ENCODE results near the gene BACE2. TPM values are rescaled to one million over a fixed set of nuclear protein-coding genes. Genes with fewer than 3 reads are reported as not detected.
"Not testable (repeated sequence)": the region's sequence is repeated elsewhere in the genome, so short reads cannot be mapped to it uniquely, and the experiment has no call there.

The BACE2 gene
- total RNA-seq, 2 experiments from 2014 or later: 1.6 to 1.7 TPM

DNA sequence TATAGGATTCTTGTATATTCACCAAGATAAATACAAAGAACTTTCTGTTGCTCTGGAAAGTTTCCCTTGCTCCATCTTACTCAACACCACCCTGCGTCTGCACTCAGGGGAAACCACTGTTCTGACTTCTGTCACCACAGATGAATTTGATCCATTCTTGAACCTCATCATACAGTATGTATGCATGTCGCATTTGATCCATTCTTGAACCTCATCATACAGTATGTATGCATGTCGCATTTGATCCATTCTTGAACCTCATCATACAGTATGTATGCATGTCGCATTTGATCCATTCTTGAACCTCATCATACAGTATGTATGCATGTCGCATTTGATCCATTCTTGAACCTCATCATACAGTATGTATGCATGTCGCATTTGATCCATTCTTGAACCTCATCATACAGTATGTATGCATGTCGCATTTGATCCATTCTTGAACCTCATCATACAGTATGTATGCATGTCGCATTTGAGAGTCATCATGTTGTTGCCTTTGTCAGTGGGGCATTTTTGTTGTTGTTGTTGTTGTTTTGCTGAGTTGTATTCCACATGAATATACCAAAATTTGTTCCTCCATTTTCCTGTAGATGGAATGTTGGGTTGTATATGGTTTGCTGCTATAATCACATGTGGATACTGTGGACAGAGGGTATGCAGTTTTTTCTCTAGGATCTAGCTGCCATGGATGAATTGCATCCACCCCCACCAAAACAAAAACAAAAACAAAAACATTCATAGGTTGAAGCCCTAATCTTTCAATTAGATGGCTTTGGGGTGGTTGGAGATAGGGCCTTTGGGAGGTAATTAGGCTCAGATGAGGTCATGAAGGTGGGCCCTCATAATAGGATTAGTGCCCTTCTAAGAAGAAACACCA is 145.6 kb downstream of the BACE2 start:
- H3K27me3 Mint-ChIP-seq: peaks cover 47% of the 10 kb centered on the region
- POLR2A ChIA-PET; CTCF ChIA-PET; DNase-seq; H3K36me3 Mint-ChIP-seq (ENCODE audit: low read depth); H3K4me1 Mint-ChIP-seq; H3K4me3 Mint-ChIP-seq; H3K27ac Mint-ChIP-seq; H3K9me3 Mint-ChIP-seq: not testable (repeated sequence)

DNA sequence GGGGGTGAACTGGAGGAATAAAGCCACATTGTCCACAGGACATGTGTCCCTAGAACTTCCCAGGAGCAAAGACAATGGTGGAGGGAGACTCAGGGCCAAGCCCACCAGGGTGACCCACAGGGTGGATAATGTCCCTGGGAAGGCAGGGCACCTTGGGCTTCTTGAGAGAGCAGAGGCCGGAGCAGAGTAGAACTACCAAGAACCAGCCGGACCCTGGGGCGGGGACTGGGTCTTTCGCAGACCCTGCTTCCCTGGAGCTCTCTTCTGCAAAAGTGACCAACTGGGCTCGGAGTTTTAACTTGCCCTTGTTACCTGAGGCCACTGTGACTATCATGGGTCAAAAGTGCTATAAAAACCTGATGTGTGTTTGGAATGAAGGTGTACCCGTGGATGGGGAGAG is 147.8 kb downstream of the BACE2 start:
- CTCF ChIA-PET: no interaction called here
- no peak overlapping the region for H3K4me3 Mint-ChIP-seq
- H3K27me3 Mint-ChIP-seq: peaks cover 50% of the 10 kb centered on the region
- H3K4me1 Mint-ChIP-seq: peaks cover 2% of the 10 kb centered on the region
- no peak for DNase-seq
- H3K27ac Mint-ChIP-seq: no peak overlapping the region
- POLR2A ChIA-PET: no interaction called here
- no peaks in the 10 kb centered on the region for H3K9me3 Mint-ChIP-seq
- no peaks in the 10 kb centered on the region for H3K36me3 Mint-ChIP-seq (ENCODE audit: low read depth)

DNA sequence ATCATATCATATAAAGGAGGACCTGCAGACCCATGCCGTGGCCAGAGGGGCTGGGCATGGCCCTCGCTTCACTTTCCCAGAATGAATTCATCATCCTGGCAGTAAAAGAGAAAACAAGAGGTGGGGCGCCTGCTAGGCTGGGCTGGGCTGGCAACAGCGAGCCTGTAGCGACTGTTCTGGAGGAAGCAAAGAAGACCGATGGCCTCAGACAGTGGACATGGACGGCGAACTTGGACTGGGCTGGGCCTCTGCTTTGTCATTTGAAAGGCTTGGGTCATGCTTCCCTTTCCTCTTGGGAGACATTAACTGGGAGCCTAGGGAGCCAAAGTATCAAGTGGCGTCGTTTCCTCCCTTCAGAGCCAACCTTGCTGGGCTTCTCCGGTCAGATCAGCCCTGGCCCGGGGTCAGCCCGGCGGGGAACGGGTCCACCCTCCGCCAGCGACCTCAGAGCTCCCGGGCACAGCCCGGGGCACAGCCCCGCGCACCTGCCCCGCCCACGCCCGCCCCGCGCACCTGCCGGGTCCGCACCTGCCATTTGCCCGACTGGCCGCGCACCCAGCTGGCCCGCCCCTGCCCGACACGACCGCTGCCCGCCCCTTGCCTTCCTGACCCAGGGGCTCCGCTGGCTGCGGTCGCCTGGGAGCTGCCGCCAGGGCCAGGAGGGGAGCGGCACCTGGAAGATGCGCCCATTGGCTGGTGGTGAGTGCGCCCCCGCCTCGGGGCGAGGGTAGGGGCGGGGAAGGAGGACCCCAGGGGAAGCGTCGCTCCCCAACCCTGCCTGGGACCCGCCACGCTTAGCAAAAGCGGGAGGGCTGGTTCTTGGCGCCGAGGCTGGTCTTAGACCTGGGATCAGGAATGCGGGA is 148.5 kb downstream of the BACE2 start, which contains the start of gene FAM3B:
Gene FAM3B, plus strand, starts transcription at position 602 of the 863 bp plus-strand sequence. Its CDS starts 79 bp downstream, at position 681.
- CTCF ChIA-PET: no interaction called here
- H3K4me3 Mint-ChIP-seq: no peak within 1 kb of the TSS
- no peaks in the 10 kb centered on the region for H3K36me3 Mint-ChIP-seq (ENCODE audit: low read depth)
- H3K27ac Mint-ChIP-seq: no peak within 1 kb of the TSS
- no peak for DNase-seq
- peaks cover 50% of the 10 kb centered on the region for H3K27me3 Mint-ChIP-seq
- H3K4me1 Mint-ChIP-seq: peaks cover 7% of the 10 kb centered on the region
- POLR2A ChIA-PET: no interaction called here
- H3K9me3 Mint-ChIP-seq: no peaks in the 10 kb centered on the region

DNA sequence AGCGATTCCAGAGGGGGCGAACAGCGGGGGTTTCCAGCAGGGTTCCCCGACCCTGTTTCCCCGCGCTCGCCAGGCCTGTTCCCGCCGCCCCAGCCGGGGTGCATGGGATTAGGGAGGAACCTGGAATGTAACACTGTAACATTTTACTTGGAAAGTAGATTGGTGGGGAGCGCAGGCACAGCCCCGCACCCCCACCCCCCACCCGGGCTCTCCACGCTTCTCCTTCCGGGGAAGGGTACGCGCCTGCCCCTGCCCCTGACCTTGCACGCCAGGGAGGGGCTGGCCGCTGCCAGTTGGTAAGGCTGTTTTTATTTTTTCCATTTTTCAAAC is 149.1 kb downstream of the BACE2 start:
- ChIA-PET CTCF (interaction anchor here (1.0 kb wide), 1 partner anchor 34 kb away, joined by 3 read pairs; no protein-coding TSS in a partner anchor), POLR2A (no interaction called here)
- Mint-ChIP-seq H3K27ac (no peak overlapping the region), H3K4me3 (no peak overlapping the region), H3K9me3 (no peaks in the 10 kb centered on the region), H3K4me1 (peaks cover 11% of the 10 kb centered on the region), H3K27me3 (peaks cover 45% of the 10 kb centered on the region), H3K36me3 (ENCODE audit: low read depth) (no peaks in the 10 kb centered on the region)
- DNase-seq: no peak

DNA sequence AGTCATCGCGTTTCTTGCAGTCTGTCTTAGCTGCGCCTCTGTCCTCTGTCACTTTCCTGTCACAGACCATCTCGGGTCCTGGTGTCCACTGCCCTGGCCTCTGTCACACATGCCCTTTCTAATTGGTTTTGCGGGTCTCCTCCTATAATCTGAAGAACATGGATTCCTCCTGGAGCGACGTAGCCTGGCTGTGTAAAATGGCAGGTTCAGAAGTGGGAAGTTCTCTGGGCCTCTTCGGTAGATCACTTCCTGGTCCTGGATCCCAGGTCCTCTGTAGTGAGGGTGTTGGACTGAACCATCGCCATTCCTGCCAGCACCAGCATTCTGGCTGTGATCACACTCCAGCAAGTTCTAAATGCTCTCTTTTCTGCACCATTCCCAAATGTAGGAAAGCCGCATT is 149.5 kb downstream of the BACE2 start:
- peaks cover 11% of the 10 kb centered on the region for H3K4me1 Mint-ChIP-seq
- peaks cover 44% of the 10 kb centered on the region for H3K27me3 Mint-ChIP-seq
- no peaks in the 10 kb centered on the region for H3K36me3 Mint-ChIP-seq (ENCODE audit: low read depth)
- no peaks in the 10 kb centered on the region for H3K9me3 Mint-ChIP-seq
- DNase-seq: no peak
- no peak overlapping the region for H3K27ac Mint-ChIP-seq
- CTCF ChIA-PET: interaction anchor here (1.0 kb wide), 1 partner anchor 35 kb away, joined by 3 read pairs; no protein-coding TSS in a partner anchor
- POLR2A ChIA-PET: no interaction called here
- H3K4me3 Mint-ChIP-seq: no peak overlapping the region

DNA sequence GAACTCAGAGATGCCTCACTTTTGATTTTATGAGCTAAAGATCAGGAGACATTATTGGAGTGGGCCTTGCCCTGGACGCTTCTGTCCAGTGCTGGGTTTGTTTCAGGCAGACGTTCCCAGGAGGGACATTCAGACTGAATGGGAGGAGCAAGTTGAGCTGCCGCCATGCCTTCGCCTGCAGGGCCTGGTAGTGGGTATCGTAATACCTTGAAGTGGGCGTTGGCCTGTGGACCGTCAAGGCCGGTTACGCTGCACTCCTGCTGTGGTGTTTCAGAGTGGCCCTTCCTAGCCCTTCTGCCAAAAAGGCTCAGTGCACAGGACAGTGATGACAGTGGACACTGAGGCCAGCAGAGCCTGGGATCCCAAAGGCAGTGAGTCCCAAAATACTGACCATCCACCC is 150.3 kb downstream of the BACE2 start:
- Mint-ChIP-seq H3K9me3 (no peaks in the 10 kb centered on the region), H3K36me3 (ENCODE audit: low read depth) (no peaks in the 10 kb centered on the region), H3K27ac (no peak overlapping the region), H3K27me3 (peaks cover 40% of the 10 kb centered on the region), H3K4me1 (peaks cover 11% of the 10 kb centered on the region), H3K4me3 (no peak overlapping the region)
- no peak for DNase-seq
- ChIA-PET CTCF (interaction anchor here (1.0 kb wide), 1 partner anchor 35 kb away, joined by 3 read pairs; no protein-coding TSS in a partner anchor), POLR2A (no interaction called here)

DNA sequence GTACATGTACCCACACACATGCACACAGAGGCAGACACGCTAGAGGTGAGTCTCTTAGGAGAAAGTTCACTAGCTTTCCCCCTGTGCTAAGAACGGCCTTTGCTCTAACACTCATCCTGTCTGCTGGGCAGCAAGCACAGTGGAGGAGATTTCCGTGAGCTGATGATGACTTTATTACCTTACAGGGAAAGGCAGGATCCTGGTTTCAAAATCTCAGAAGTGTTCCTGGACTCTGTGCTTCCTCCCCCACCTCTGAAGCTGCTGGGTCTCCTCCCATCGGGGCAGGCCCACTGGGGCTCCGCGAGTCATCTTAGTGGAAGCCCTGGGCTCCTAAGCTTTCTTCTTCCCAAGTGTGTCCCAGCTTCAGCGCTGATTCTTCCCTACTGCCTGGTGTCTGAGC is 151.3 kb downstream of the BACE2 start:
- peaks cover 40% of the 10 kb centered on the region for H3K27me3 Mint-ChIP-seq
- H3K27ac Mint-ChIP-seq: no peak overlapping the region
- no peak overlapping the region for H3K4me3 Mint-ChIP-seq
- POLR2A ChIA-PET: no interaction called here
- CTCF ChIA-PET: no interaction called here
- H3K9me3 Mint-ChIP-seq: no peaks in the 10 kb centered on the region
- H3K4me1 Mint-ChIP-seq: peaks cover 11% of the 10 kb centered on the region
- no peaks in the 10 kb centered on the region for H3K36me3 Mint-ChIP-seq (ENCODE audit: low read depth)
- no peak for DNase-seq

DNA sequence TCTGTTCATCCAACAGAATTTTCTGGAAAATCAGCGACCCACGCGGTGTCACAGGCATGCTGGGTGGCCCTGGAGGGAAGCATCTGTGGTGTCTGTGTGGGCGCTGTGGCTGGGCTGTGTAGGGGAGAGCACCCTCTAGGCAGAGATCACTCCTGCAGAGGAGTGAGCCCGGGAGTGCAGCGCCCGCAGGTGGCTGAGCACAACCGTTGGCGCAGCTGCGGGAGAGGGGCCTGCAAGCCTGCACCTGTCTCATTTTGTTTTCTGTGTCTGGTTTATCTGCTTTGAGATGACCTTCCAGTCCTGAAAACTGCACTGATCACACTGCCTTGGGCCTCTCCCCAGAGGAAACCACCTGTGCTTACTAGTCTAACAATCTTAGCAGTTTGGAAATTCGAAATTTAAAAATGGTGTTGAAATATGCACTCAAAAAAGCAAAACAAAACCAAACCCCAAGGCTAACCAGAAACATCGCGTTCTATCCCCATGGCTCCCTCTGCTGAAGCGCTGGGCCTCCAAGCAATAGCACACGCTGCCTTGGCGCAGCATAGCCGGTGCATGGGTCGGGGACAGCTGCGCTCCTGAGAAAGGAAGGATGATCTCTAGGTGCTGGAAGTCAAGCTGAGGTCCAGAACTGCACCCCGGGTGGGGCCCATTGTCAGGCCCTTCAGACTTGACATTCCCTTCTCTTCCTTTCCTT is 153.4 kb downstream of the BACE2 start:
- H3K27ac Mint-ChIP-seq: no peak overlapping the region
- peaks cover 21% of the 10 kb centered on the region for H3K27me3 Mint-ChIP-seq
- no peaks in the 10 kb centered on the region for H3K9me3 Mint-ChIP-seq
- CTCF ChIA-PET: interaction anchor here (0.9 kb wide), 1 partner anchor 38 kb away, joined by 3 read pairs; no protein-coding TSS in a partner anchor
- peaks cover 11% of the 10 kb centered on the region for H3K4me1 Mint-ChIP-seq
- no peak overlapping the region for H3K4me3 Mint-ChIP-seq
- peak; percentile 16 for DNase-seq
- POLR2A ChIA-PET: no interaction called here
- no peaks in the 10 kb centered on the region for H3K36me3 Mint-ChIP-seq (ENCODE audit: low read depth)

DNA sequence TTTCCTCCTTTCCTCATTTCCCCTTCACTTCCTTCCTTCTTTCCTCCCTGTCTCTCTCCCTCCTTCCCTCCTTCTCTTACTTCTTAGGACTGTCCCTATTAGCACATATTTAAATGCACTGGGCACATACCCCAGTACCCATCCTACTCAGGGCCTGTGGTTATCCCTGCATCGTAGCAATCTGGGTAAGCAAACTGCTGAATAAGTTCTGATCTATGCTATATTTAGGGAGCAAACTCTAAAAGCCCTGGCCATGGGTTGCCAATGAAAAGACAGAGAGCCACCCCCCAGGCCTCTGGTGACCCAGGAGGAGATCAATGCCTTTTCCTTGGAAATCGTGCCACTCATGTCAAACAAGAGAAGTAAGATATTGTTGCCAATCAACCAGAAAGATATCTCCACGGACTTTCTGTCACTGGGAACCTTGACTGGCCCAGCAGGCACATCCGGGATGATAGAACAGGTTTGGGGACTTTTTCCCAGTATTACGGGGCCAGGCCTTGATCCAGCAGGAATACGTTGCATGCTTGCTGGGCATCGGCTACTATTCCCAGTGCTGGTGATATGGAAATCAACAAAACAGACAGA is 154.0 kb downstream of the BACE2 start:
- Mint-ChIP-seq H3K9me3 (no peaks in the 10 kb centered on the region), H3K4me3 (no peak overlapping the region), H3K27ac (no peak overlapping the region), H3K4me1 (peaks cover 11% of the 10 kb centered on the region), H3K27me3 (peaks cover 21% of the 10 kb centered on the region), H3K36me3 (ENCODE audit: low read depth) (no peaks in the 10 kb centered on the region)
- POLR2A ChIA-PET: no interaction called here
- CTCF ChIA-PET: no interaction called here
- no peak for DNase-seq

DNA sequence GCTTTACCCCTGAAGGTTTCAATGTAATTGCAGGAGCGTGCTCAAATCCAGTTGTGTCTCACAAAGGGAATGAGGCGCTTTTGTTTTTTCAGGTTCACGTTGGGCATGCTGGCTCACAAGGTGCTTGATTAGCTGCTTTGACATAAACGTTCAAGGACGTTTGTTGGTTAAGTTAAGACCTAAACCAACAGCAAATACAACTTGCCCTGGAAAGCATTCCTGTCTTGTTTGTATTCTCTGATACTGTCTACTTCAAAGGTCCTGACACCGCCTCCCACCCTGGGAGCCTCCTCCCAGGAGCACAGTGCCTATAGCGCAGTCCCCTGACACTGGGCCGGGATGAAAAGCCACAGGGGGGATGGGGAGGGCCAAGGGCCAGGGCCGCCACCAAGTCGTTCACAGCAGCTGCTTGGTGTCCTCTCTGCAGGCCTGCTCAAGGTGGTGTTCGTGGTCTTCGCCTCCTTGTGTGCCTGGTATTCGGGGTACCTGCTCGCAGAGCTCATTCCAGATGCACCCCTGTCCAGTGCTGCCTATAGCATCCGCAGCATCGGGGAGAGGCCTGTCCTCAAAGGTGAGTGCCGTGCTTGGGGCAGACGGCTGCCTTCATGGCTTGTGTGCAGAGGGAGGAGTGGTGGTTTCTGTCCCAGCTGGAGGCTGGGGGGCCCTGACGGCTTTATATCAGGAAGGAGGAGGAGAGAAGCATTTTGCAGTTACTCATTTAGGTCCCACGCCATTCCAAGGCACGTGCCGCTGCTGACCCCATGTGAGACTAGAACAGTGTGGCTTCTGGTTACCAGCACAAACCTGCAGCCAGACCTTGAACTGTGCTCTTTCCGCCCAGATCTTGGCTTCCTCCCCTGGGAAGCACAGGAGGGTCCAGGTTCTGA is 154.8 kb downstream of the BACE2 start:
- Mint-ChIP-seq H3K36me3 (ENCODE audit: low read depth) (no peaks in the 10 kb centered on the region), H3K4me1 (peaks cover 9% of the 10 kb centered on the region), H3K27me3 (peaks cover 15% of the 10 kb centered on the region), H3K9me3 (no peaks in the 10 kb centered on the region), H3K4me3 (no peak overlapping the region), H3K27ac (no peak overlapping the region)
- POLR2A ChIA-PET: no interaction called here
- CTCF ChIA-PET: interaction anchor here (0.6 kb wide), 1 partner anchor 1450 kb away, joined by 3 read pairs; no protein-coding TSS in a partner anchor
- no peak for DNase-seq

DNA sequence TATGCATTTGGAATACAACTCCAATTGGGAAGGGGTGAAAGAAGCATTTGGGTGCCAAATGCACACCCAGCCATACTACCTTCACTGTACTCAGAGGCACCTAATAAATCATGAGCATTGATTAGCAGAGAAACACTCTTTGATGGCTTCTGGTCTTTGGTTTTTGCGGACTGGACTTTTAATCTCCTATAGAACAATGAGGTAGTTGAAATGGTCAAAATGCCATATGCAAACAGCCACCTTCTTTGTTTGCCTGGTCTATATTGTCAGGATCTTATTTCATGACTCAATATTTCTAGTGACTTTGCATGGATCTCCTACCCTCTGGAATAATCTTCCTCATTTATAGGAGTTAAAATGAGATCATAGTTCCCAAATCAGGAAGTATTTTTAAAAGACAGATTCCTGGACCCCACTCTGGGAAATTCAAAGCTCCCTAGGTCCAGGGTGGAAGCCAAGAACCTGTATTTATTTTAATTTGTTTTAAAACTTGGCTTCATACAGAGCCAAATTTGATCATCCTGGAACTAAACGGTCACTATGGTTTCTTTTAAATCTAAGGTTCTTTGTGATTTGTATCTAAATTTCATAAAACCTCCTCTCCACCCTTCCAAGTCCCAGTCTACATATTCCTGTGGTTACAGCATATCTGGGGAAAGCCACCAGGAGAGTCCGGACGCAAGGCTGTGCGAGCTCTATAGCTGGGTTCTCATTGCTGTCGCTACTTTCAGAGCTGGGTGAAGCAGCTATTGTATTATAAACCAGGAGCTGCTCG is 157.4 kb downstream of the BACE2 start:
- Mint-ChIP-seq H3K36me3 (ENCODE audit: low read depth) (no peaks in the 10 kb centered on the region), H3K9me3 (no peaks in the 10 kb centered on the region), H3K4me3 (no peak overlapping the region), H3K27me3 (peaks cover 3% of the 10 kb centered on the region), H3K27ac (no peak overlapping the region), H3K4me1 (peaks cover 9% of the 10 kb centered on the region)
- no peak for DNase-seq
- CTCF ChIA-PET: no interaction called here
- POLR2A ChIA-PET: no interaction called here

All from activated CD4-positive, alpha-beta T cell treated with anti-CD3 and anti-CD28 coated beads, Interleukin-2, amount 10 ng/mL, durations not matched to agents 7 days and 5 days (primary cell).